ENCODE measurements around the gene PRXL2A. TPM values are rescaled to one million over a fixed set of nuclear protein-coding genes. Genes with fewer than 3 reads are reported as not detected.

The PRXL2A gene
- total RNA-seq, 1 donor from 2014 or later, result 118 TPM

DNA sequence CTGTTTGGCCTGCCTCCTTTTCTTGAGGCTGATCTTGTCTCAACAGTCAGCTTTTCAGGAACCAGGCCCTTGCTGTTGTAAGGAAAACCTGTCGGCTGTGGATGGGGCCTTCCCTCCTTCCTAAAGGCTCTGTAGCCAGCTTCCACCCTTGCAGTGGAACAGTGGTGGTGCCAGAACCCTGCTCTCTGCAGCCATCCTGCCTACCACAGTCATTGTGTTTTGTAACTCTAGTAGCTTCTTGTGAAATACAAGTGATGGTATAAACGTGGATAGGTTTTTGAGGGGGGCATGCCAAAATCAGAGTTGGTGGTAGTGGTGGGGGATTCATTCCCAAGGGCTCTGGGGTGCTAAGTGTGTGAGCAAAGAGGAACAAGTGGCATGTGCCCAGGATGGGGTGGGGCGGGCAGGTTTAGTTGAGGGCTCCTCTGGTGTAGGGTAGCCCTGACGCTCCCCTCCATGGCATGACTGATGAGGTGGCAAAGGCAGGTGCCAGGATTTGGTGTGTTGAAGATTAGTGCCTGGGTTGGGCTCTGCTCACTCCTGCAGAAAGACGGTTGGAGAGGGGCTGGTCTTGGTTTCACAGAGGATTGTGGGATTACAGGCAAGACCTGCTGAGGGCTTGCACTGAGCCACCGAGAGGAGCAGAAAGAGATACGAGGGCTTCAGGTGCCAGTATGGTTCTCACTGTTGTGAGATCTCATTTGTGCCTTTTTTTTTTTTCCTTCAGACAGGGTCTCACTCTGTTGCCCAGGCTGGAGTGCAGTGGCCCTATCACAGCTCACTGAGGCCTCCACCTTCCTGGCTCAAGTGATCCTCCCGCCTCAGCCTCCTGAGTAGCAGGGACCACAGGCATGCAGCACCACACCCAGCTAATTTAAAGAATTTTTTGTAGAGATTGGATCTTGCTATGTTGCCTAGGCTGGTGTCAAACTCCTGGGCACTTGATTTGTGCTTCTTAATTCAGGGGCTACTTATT, 53.1 kb downstream of the PRXL2A start:
- no peak for DNase-seq (ENCODE audit: low spot score)

- no peak for DNase-seq (ENCODE audit: low spot score)
Measured at GRCh38 chr10:80462299-80462980, 54.1 kb downstream of the PRXL2A start.

DNA sequence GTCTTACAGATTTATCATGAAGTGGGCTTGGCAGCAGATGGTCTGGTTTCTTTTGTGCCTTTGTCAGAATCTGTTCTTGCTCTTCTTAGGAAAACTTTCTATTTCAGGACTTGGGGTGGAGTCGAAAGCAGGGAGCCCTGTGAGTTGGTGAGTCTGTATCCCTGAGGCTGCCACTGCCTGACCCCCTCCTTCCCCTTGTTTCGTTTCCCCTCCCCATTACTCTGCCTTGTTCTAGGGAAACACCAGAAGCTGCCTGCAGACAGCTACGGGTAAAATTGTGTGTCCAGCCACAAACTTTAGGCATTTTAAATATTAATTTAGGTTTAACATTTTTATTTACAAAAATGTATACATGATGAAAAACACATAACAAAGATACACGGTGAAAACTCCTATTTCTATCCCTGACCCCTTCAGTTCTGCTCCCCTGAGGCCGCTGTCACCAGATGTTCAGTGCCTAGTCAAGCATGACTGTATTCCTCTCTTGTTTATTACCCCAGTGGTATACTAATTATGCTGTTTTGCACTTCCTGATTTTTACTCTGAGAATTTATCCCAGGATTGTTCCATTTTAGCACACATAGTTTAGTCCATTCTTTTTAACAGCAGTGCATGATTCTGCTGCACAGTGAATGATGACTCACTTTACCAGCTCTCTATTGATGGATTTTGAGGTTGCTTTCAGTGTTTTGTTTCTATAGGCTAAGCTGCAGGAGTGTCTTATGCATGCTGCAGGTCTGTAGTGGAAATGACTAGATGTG, 54.8 kb downstream of the PRXL2A start:
- no peak for DNase-seq (ENCODE audit: low spot score)

DNA sequence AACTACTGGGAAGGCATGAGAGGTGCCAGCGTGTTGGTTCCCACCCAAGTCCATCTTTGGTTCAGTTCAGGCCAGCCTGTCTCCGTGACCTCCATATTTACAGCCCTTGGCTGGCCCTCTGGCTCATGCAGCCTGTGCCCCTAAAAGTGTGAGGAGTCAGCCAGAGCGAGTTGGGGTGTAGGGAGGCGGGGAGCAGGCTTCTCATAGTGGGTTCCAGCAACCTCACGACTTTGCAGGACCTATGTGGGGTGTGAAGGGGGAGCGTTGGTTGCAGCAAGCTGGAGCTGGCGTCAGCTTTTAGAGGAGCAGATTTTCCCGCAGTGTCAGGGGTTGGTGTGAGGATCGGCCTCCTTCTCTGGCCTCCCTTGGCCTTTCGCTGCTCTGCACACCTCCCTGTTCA, 55.5 kb downstream of the PRXL2A start:
- DNase-seq (ENCODE audit: low spot score), result no peak

GRCh38 chr10:80464557-80465450, 56.5 kb downstream of the PRXL2A start:
- no peak for DNase-seq (ENCODE audit: low spot score)

GRCh38 chr10:80465451-80465835, 57.1 kb downstream of the PRXL2A start:
- no peak for DNase-seq (ENCODE audit: low spot score)

GRCh38 chr10:80465839-80466590, 57.7 kb downstream of the PRXL2A start:
- DNase-seq (ENCODE audit: low spot score), result no peak

DNA sequence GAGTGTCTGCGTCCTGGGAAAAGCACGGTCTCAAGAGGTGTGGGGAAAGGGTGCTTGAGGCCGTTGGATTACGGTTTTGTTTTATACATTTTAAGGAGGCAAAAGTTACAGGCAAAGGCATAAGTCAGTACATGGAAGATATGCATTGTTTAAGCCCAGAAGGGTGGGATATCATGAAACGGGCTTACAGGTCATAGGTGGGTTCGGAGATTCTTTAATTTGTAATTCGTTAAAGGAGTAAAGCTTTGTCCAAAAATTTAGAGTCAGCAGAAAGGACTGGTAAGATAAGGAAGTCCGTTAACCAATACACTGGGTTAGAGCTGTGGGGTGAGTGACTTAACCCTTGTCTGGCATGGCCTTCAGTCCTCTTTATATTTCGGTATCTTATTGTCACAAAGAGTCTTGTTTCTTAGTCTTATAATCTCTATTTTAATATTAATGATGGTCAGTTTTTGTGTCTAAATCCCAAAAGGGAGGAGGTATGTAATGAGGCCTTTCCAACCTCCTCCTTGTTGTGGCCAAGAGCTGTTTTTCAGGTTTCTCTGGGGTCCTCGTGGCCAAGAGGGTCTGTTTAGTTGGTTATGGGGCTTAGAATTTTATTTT, 58.5 kb downstream of the PRXL2A start:
- DNase-seq (ENCODE audit: low spot score), result no peak

DNA sequence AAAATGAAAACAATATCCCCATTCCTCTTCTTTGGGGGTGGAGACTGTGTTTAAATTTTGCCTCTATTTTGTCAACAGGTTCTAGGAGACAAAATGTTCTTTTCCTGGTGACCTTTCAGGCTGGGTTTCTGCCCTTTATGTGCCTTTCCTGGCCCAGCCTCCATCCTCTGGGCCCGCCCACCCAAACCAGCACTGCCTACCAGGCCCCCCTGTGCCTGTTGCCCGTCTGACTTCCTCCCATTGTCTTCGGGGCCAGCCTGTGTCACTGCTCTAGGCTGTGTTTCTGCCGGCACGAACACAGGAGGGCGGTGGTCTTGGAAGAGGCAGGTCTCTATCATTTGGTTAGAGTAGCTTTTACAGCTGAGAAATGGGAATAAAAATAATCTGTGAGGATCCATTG, 59.7 kb downstream of the PRXL2A start:
- DNase-seq (ENCODE audit: low spot score), result peak; percentile 71

- no peak for DNase-seq (ENCODE audit: low spot score)
Measured at GRCh38 chr10:80468806-80469421, 60.6 kb downstream of the PRXL2A start.

GRCh38 chr10:80470266-80470665, 61.9 kb downstream of the PRXL2A start:
- no peak for DNase-seq (ENCODE audit: low spot score)

DNA sequence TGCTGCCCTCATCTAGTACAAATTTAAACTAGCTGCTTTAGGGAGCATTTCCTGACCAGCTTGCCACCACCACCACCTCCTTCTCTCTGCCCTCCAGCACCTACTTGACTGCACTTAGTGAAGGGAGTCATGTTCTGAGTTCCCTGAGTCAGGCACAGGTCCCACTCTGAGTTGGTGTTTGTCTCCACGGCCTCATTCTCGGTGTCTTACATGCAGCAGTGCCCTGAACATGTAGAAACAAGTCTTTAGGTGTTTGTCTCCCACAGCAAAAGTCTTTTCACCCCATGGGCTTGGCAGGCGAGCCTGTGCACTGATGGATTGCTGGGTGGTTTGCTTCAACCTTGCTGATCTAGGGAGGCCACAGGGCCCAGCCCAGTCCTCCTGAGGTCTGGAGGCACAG, 62.6 kb downstream of the PRXL2A start:
- no peak for DNase-seq (ENCODE audit: low spot score)

DNA sequence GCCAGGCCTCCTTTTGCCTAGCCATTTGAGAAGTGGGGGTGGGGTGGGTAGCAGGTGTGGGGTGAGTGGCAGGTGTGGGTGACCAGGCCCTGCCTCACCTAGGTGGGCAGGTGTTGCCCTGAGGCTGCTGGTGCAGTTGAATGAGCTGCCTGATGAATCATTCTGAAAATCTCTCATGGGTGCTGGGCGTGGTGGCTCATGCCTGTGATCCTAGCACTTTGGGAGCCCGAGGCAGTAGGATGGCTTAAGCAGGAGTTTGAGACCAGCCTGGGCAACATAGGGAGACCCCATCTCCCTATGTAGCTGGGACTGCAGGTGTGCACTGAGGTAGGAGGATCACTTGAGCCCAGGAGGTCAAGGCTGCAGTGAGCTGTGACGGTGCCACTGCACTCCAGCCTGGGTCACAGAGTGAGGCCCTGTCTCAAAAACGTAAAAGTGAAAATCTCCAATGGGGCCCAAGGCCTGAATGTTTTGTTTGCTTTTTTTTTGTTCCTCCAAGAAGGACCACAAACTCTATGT, 63.4 kb downstream of the PRXL2A start:
- DNase-seq (ENCODE audit: low spot score), result no peak

DNA sequence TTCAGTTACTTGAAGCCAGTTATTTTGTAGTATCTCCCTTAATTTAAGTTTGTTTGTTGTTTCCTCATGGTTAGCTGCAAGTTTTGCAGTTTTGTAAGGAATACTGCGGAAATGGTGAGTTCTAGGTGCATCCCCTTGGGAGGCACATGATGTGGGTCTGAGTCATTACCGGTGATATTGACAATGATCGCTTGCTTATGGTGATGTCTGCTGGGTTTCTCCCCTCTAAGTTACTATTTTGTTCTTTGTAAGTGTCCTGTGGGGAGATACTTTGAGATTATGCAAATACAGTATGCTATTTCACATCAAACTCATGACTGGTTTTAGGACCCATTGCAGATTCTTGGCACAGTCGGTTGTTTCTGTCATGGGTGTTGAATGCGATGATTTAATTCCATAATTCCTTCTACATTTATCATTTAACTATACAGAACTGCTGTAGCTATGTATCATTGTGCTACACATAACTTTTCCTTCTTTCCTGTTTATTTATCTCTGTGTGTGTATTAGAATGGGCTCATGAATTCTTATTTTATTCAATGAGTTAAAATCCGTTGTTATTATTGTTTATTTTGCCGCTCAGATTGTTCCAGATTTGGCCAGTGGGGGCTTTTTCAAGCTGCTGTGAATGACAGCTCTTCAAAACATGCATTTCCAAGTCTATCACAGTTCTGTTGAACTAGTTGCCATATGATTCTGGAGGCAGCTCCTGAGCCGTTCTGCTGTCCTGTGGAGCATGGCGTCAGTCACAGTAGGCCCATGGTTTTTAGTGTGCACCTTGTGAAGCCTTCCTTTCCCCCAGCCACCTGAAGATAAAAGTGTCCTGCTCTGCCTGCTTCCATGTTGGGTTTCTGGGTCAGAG, 64.1 kb downstream of the PRXL2A start:
- DNase-seq (ENCODE audit: low spot score), result no peak

GRCh38 chr10:80473096-80473657, 64.8 kb downstream of the PRXL2A start:
- DNase-seq (ENCODE audit: low spot score), result no peak

DNA sequence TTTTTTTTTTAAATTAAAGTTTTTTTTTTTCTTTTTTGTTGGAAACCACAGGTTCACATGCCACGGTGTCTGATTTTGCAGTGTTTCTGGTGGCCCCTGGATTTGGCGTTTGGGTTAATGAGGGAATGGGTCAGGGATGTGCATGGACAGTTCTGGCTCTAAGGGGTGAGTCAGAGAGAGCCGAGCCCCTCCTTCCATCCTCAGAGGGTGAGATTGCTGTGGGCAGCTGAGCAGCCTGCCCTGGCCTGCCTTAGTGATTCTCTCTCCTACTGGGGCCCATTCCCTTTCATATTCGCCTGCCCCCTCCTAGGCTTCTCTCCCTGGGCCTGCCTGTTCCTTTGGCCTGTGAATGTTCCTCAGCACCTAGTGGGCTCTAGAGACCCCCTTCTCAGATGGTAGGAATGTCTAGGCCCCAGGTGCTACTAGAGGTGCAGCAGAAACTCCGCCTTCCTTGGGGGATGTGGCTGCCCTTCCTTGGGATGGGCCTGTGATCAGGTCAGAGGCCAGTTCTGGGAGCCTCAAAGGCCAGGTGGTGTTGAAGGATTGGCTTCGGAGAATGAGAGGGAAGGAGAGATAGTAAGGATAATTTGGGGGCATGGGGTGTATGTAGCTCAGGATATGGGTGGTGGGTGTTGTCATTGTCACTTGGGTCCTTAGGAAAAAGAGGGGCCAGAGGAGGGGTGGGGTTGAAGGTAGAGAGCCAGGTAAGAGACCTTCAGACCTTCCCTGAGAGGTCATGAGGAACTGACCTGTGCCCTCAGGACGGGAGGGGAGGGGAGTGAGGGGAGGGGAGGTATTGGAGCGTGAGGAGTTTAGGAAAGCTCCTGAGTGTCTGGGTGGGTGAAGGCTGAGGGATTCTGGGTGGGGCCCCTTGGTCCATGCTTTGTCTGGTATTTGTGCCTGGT, 65.6 kb downstream of the PRXL2A start:
- DNase-seq (ENCODE audit: low spot score), result no peak

DNA sequence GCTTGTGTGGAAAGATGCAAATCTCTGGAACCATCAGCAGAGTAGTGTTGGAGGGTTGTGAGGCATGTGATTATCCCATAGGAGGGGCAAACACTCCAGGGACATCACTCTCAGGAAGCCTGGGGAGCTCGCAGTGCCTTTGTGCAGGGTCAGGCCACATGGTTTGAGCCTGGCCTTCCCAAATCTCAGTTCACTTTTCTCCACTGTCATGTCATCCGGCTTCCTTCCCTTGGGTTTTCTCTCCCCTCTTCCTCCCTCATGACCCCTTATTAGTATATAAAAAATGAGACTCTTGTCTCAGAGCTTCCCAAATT, 66.2 kb downstream of the PRXL2A start:
- no peak for DNase-seq (ENCODE audit: low spot score)

Measured in ureter (tissue), 1 donor.